HG02938 (cell line): ENCODE measurements around the gene TBX4.
A peak's percentile ranks its signal among the peaks of the same experiment; 100 is the strongest.

Source experiments
- ATAC-seq: cut with Tn5 transposase; IDR thresholded peaks from one replicate; pipeline ENCODE4 v1.9.1; 2021; ENCODE audit warnings: mild to moderate bottlenecking, moderate library complexity; ENCODE audit not compliant: unreplicated experiment

The TBX4 gene

GRCh38 chr17:61452301-61453290, at the start of gene TBX4:
Gene TBX4 (plus strand): TSS chr17:61452422. CDS start chr17:61456491, 4,069 bp downstream.
- no peak for ATAC-seq

- no peak for ATAC-seq
These were observed 49.0 kb upstream of the TBX4 start for GRCh38 chr17:61402978-61403800.

DNA sequence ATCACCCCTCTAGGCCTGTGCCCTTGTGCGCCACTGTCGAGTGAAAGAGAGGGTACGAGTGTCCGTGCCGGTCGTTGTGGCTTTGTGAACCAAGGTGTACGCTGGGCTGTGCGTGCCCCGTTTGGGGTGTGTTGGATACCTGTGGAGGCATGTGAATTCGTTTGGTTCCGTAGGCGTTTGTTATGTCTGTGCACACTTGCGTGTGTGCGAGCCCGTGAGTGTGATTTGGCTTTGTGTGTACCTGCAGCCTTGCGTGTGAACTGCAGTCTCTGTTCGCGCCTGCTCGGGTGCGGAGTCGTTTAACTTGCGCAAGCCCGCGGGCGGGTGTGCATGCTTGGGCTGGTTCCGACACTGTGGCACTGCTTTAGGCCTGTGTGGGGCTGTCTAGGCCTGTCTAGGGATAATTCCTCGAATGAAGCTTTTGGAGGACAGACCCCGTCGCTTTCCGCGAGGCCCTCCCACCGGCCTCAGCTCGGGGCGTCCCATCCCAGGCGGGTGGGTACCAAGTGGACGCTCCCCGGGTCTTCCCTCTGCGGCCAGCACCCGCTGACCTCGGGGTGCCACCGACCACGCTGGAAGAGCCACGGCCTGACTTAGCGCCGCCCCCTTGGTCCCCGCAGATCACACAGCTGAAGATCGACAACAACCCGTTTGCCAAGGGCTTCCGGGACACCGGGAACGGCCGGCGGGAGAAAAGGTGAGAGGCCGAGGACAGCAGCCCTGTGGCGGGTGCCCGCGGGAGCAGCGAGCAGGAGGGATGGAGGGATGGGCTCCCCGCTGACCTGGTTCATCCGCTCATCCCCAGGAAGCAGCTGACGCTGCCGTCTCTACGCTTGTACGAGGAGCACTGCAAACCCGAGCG, 48.2 kb upstream of the TBX4 start:
- ATAC-seq: no peak

- ATAC-seq: no peak
These were observed 47.6 kb upstream of the TBX4 start for GRCh38 chr17:61404663-61404912.

DNA sequence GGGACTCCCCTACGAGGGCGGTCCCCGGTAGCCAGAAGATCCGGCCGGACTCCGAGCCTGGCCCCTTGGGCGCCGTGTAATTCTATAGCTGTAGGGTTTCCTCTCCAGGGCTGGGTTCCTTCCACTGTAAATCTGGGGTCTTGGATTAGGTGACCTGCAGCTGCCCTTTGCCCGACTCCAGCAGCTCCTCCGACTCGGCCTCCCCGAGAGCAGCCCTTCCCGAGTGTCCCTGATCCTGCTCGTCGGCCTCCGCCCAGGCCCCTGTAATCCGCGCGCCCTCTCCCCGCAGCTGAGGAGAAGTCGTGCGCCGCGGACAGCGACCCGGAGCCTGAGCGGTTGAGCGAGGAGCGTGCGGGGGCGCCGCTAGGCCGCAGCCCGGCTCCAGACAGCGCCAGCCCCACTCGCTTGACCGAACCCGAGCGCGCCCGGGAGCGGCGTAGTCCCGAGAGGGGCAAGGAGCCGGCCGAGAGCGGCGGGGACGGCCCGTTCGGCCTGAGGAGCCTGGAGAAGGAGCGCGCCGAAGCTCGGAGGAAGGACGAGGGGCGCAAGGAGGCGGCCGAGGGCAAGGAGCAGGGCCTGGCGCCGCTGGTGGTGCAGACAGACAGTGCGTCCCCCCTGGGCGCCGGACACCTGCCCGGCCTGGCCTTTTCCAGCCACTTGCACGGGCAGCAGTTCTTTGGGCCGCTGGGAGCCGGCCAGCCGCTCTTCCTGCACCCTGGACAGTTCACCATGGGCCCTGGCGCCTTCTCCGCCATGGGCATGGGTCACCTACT, 47.1 kb upstream of the TBX4 start:
- no peak for ATAC-seq

DNA sequence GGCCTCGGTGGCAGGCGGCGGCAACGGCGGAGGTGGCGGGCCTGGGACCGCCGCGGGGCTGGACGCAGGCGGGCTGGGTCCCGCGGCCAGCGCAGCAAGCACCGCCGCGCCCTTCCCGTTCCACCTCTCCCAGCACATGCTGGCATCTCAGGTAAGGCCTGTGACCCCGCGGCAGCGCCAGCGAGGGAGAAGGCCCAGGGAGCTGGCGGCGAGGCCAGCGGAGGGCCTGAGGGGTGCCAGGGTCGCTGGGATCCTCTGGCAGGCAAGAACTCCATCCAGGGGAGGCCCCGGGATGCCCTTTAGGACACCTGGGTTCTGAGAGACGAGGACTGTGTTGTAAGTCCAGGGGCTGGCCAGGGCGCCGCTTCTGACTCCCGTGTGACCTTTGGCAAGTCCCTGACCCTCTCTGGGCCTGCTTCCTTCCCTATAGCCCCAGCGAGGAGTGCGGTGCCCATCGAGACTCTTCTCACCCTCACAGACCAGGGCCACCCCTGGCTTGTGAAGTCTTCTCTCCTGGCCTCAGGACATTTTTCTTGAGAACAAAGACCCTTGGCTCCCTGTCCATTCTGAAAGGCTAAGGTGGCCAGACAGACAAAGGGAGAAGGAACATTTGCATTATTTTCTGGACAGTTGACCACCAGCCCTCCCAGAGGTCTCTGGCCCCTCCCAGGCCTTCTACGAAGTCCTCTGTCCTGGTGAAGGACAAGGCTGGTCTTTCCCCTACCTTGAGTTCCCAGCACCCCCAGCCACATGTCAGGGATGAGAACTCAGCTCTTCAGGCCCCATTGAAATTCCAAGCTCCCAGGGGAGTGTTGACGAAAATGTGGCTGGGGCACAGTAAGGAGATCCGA, 46.3 kb upstream of the TBX4 start:
- no peak for ATAC-seq

GRCh38 chr17:61406537-61406845, 45.7 kb upstream of the TBX4 start:
- no peak for ATAC-seq

GRCh38 chr17:61406971-61407911, 45.0 kb upstream of the TBX4 start:
- ATAC-seq: no peak

DNA sequence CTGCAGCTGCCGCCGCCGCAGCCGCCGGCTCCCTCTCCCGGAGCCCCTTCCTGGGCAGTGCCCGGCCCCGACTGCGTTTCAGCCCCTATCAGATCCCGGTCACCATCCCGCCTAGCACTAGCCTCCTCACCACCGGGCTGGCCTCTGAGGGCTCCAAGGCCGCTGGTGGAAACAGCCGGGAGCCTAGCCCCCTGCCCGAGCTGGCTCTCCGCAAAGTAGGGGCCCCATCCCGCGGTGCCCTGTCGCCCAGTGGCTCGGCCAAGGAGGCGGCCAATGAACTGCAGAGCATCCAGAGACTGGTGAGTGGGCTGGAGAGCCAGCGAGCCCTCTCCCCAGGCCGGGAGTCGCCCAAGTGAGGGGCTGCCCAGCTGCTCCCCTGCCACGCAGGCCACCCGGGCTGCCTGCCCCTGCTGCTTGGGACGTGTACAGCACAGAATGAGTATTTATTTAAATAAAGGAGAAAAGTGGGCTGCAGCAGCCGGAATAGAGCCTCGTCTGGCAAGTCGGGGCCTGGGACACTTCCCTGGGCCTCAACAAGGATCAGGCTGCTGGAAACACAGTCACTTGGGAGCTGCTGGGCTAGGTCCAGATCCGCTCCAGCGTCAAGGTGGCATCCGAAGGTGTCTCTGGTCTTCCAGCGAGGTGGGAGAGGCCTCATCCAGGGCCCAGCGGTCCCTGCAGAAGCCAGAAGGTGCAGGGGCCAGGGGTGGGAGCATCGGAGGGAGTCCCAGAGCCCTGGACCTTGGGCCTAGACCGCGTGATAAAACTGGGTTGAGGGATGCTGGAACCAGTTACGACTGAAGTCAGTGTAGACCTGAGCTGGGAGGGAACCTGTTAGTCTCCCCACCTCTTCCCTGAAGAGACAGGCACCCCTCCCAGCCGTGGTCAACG, 43.8 kb upstream of the TBX4 start:
- ATAC-seq: no peak

GRCh38 chr17:61409301-61410112, 42.7 kb upstream of the TBX4 start:
- ATAC-seq: no peak

GRCh38 chr17:61410141-61411010, 41.8 kb upstream of the TBX4 start:
- no peak for ATAC-seq

DNA sequence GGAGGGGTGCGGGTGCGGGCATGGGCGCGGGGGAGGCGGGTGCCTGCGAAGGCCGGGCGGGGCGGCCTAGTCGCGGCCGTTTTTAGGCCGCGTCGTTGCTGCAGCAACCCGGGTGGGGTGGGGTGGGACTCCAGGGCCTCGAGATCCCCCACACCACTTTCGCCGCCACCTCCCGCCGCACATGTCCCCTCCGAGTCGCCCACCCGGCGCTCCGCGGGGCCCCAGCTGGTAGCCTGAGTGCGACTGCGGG, 41.3 kb upstream of the TBX4 start:
- no peak for ATAC-seq

GRCh38 chr17:61411261-61412142, 40.7 kb upstream of the TBX4 start:
- no peak for ATAC-seq

GRCh38 chr17:61412143-61412859, 39.9 kb upstream of the TBX4 start:
- ATAC-seq: peak; percentile 70
